ENCODE measurements around the gene PRMT5.

GRCh38 chr14:22977684-22978486, 48.7 kb upstream of the PRMT5 start:
- TF ChIP-seq CTCF (IDR thresholded peaks at IDR 0.05) (no peak), POLR2A (IDR thresholded peaks at IDR 0.05) (peak in 1 of 4 donors; percentile 53), EP300 (IDR thresholded peaks at IDR 0.05) (peak in 1 of 4 donors; percentile 57), POLR2AphosphoS5 (IDR thresholded peaks at IDR 0.05) (peak in 1 of 2 donors; percentile 42)

Measured in upper lobe of left lung (tissue), 4 donors.